Measurements from ENCODE around the gene OSBPL2.

OSBPL2 gene

GRCh38 chr20:62311832-62312661 lies 73.7 kb downstream of the OSBPL2 start:
- no peak for DNase-seq (ENCODE audit: low read depth in 2 of 2)

- DNase-seq (ENCODE audit: low read depth in 2 of 2): no peak
Observed at GRCh38 chr20:62312662-62312977, 74.3 kb downstream of the OSBPL2 start.

DNA sequence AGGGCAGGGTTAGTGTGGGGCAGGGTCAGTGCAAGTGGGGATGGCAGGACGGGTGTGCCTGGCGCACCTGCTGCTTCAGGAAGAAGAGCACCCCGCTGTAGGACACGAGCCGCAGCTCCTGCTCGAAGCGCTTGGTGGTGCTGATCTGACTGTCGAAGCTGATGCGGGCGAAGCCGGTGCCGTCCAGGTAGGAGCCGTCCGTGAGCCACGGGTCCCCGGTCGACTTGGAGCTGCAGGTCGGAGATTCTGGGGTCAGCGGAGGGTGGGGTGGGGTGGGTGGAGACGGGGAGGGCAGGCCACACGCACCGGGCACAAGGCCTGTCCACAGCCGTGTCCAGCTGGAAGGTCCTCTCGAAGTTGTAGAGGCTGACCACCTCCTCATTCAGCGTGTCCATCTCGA lies 74.7 kb downstream of the OSBPL2 start:
- DNase-seq (ENCODE audit: low read depth in 2 of 2): no peak

- no peak for DNase-seq (ENCODE audit: low read depth in 2 of 2)
Observed at GRCh38 chr20:62313460-62314338, 75.4 kb downstream of the OSBPL2 start.

DNA sequence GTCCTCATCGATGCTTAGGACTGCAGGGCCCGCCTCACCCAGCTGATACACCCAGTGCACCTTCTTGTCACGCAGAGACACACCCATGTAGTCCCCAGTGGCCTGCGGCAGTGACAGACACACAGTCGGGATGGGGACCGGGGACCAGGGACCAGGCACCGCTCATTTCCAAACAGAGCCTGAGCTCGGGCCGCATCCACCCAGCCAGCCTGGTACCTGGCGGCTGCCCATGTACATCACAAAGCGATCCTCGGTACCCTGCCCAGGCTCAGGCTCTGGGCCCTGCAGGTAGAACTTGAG lies 76.0 kb downstream of the OSBPL2 start:
- DNase-seq (ENCODE audit: low read depth in 2 of 2): no peak

DNA sequence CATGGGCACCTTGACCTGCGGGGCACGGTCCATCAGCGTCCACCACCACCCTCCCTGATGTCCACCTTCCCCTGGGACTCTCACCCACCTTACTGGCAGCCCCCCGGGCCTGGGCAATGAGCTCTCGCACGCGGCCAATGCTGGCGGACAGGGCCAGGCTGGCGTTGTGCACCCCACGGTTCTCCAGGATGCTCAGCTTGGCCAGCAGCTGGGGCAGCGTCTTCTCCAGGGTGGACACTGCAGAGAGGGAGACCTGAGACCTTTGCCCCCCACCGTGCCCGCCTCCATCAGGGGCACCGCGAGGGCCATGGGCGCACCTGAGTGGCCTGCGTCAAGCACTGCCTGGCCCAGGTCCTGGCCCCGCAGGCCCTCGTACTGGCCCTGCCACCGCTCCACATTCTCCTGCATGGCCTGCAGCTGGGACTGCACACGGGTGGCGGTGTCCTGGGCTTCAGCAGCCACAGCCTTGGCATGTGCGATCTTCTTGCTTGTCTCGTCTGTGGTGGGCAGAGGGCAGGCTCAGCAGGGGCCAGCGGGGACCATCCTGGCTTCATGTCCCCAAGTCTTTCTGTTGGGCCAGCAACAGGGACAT lies 76.5 kb downstream of the OSBPL2 start:
- no peak for DNase-seq (ENCODE audit: low read depth in 2 of 2)

DNA sequence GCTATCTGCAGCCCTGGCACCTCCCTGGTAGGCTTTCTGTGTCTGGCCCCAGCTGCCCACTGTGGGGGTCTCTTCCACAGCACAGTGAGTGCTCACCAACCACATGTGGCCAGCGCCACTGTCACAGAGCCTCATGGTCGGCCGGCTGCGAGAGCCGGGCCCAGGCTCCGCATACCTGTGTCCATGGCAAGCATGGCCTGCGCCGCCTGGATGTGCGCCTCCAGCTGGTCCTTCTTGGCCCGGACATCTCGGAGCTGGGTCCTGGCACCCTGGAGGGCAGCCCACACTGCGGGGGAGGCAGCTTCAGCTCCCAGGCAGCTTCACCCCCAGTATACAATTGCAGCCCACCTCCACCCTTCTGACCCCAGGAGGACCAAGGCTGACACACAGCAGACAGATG lies 77.5 kb downstream of the OSBPL2 start:
- no peak for DNase-seq (ENCODE audit: low read depth in 2 of 2)

- DNase-seq (ENCODE audit: low read depth in 2 of 2): no peak
Observed at GRCh38 chr20:62316331-62317166, 78.2 kb downstream of the OSBPL2 start.

DNA sequence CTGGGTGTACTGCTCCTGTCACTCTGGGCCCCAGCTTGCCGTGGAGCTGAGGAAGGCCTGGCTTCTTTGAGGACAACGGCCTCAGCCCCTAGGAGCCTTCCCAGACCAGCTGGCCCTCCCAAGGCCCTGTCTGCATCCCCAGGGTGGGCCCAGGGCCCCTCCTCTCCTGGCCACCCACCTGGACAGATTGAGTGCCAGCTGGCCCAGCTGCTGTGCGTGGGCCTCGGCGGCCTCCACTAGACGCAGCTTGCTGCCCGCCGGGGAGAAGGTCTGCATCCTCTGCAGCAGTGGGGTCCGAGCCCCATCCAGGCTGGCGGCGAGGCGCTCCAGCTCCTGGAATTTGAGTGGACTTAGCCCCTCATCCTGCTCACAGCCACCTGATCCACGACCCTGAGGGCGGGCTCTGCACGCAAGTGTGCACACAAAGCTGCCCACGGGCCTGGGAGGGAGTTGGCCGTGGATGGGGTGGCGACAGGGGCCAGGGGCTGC lies 78.9 kb downstream of the OSBPL2 start:
- no peak for DNase-seq (ENCODE audit: low read depth in 2 of 2)

DNA sequence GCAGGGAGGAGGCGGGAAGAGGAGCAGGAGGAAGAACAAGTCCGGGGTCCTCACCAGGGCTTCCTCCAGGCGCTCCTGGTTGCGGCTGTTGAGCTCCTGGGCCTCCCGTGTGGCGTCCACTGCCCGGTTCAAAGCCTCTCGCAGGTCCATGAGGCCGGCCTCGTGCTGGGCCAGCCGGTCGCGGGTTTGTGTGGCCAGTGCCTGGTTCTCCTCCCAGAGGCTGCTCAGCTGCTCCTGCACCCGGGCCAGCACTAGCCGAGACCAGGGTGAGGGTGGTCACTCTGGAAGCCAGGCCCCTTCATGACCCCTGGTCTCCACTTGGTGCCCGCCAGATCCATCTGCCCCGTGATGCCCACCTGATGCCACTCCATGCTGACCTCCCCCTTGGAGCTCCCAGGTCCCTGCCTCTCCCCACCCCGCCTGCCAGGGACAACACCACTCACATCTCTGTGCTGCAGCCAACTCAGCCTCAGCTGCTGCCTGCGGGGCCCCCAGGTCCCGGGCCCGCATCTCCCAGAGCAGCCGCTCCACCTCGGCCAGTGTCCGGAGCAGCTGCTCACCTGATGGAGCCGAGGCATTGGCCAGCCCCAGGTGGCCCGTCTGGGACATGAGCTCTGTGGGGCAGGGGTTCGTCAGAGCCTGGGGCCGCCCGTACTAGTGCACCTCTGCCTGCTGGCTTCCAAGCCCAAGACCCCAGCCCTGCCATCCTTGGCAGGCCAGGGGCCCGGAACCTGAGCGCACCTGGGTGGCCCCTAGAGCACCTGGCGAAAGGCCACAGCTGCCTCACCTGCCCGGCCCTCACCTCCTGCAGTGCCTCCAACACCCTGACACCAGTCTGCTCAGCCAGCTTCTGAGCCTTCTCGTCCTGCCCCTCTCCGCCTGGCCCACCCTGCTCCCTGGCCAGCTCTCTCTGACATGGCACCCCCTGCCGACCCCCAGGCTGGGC lies 80.4 kb downstream of the OSBPL2 start:
- DNase-seq (ENCODE audit: low read depth in 2 of 2): no peak

- DNase-seq (ENCODE audit: low read depth in 2 of 2): no peak
Observed at GRCh38 chr20:62319346-62319909, 81.1 kb downstream of the OSBPL2 start.

DNA sequence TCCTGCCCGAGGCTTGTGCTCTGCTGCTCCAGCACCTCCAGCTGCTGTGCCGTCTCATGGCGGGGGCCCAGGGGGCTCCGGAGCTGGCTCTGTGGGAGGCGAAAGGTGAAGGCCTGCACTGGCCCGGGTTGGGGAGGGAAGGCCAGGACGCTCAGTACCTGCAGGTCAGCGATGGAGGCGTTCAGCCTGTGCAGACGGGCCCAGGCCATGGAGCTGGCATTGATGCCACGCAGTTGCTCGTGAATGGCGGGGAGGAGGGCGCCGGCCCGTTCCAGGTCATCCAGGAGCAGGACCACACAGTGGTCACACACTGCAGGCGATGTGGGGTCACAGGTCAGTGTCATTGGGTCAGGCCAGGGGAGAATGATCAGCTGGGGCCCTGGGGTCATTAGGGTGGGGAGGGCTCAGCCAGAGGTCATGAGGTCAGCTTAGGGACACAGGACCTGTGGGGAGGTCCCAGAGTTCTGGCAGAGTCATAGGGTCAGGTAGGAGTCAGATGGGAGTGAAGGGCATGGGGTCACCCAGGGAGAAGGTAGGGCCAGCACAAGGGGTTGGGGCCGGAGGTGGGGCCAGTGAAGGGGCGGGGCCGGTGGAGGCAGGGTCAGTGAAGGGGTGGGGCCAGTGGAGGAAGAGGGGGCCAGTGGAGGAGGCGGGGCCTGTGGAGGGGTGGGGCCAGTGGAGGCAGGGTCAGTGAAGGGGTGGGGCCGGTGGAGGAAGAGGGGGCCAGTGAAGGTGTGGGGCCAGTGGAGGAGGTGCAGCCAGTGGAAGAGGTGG lies 82.4 kb downstream of the OSBPL2 start:
- DNase-seq (ENCODE audit: low read depth in 2 of 2): no peak

- no peak for DNase-seq (ENCODE audit: low read depth in 2 of 2)
Observed at GRCh38 chr20:62321521-62321948, 83.2 kb downstream of the OSBPL2 start.

DNA sequence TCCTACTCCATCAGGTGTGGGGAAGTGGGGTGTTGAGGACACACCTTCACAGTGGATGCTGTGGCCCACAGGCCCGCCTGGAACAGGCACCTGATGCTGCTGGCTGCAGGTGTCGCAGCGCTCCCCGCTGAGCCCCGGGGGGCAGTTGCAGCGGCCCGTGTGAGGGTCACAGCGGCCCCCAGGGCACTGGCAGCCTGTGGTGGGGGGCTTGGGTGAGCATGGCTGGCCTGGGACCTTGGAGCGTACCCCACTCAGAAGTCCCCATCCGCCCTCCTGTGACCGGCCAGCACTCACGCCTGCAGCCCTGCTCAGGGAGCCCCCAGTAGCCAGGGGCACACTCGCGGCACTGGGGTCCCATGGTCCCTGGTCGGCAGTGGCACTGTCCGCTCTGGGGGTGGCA lies 83.7 kb downstream of the OSBPL2 start:
- DNase-seq (ENCODE audit: low read depth in 2 of 2): no peak

GRCh38 chr20:62322492-62323041 lies 84.2 kb downstream of the OSBPL2 start:
- no peak for DNase-seq (ENCODE audit: low read depth in 2 of 2)

GRCh38 chr20:62323146-62323979 lies 85.0 kb downstream of the OSBPL2 start:
- DNase-seq (ENCODE audit: low read depth in 2 of 2): no peak

DNA sequence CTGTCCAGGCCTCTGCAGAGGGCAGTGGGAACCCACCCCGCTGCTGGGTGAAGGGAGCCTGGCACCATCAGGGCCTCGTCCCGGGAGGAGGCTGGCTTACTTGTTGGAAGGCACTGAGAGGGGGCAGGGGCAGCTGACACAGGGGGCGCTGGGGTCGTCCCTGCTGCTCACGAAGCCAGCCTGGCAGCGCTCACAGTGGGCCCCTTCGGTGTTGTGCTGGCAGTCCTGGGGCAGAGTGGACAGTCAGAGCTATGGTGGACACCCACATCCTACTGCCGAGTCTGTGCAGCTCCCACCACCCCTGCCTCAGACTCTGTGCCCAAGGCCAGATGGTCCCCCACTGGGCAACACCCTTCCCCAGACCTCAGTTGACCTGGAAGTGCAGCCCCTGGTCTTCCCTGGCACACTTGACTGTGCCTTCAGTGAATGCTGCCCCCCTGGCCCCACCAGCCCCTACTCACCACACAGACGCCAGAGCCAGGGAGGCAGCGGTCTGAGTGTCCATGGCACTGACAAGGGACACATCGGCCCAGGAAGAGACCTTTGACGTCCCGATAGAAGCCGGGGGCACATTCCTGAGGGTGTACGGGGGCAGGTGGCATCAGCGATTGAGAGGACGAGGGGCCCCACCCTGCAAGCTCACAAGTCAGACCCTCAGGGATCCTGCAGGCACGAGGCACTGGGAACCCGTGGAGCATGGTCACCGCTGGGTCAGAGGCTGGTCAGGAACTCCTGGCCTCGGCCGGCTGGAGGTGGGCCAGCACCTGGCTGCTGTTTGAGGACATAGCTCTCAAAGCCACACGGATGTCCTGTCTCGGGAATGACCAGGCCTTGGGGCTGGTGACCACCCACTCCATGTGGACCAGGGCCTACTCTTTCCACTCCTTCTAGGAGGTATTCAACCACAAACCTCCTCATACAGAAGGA lies 85.9 kb downstream of the OSBPL2 start:
- no peak for DNase-seq (ENCODE audit: low read depth in 2 of 2)
